Astrocyte of the spinal cord (primary cell): ENCODE data around the gene CALY.
A peak's percentile ranks its signal among the peaks of the same experiment; 100 is the strongest.

Source experiments
- DNase-seq: peaks from one replicate; pipeline ENCODE4 v3.0.0; 2011; ENCODE audit warnings: low read depth, low spot score
- H3K4me3 ChIP-seq: 2 replicates; pipeline ENCODE4 v1.5.1; 2011; ENCODE audit warnings: low read depth, mild to moderate bottlenecking, low read length, moderate library complexity
- CTCF ChIP-seq: IDR thresholded peaks from 2 replicates; pipeline ENCODE4 v1.5.1; 2012; ENCODE audit warnings: low read depth, mild to moderate bottlenecking, low read length, inconsistent platforms
- in situ Hi-C: cut with HindIII; loops from 2 replicates; pipeline ENCODE4 v1.10.0; 2017; ENCODE audit warnings: low sequenced_read_pairs

Gene CALY

GRCh38 chr10:133328358-133329343 is 8.0 kb downstream of the CALY start:
- in situ Hi-C loops, result no loop called here
- H3K4me3 ChIP-seq, result no peak overlapping the region
- no peak for DNase-seq
- no peak for TF ChIP-seq CTCF

GRCh38 chr10:133327651-133328357 is 8.9 kb downstream of the CALY start:
- in situ Hi-C loops, result no loop called here
- no peak for TF ChIP-seq CTCF
- H3K4me3 ChIP-seq, result no peak overlapping the region
- no peak for DNase-seq

GRCh38 chr10:133326745-133327650 is 9.7 kb downstream of the CALY start:
- no peak overlapping the region for H3K4me3 ChIP-seq
- in situ Hi-C loops, result no loop called here
- peak; percentile 19 for DNase-seq
- no peak for TF ChIP-seq CTCF

- no peak for TF ChIP-seq CTCF
- H3K4me3 ChIP-seq, result peak overlapping the region; percentile 17
- in situ Hi-C loops, result no loop called here
- DNase-seq, result no peak
Measured at GRCh38 chr10:133326223-133326551, 10.5 kb downstream of the CALY start.

GRCh38 chr10:133325440-133326222 is 11.1 kb downstream of the CALY start:
- peak overlapping the region; percentile 25 for H3K4me3 ChIP-seq
- in situ Hi-C loops, result no loop called here
- TF ChIP-seq CTCF, result no peak
- no peak for DNase-seq

- DNase-seq, result no peak
- TF ChIP-seq CTCF, result no peak
- in situ Hi-C loops, result no loop called here
- H3K4me3 ChIP-seq, result no peak overlapping the region
Measured at GRCh38 chr10:133324857-133325260, 11.8 kb downstream of the CALY start.
